Naive thymus-derived CD8-positive, alpha-beta T cell (primary cell): Measurements from ENCODE around the gene ATP9A. TPM values are rescaled to one million over a fixed set of nuclear protein-coding genes. Genes with fewer than 3 reads are reported as not detected.
A peak's percentile ranks its signal among the peaks of the same experiment; 100 is the strongest.

ENCODE experiments used
- ATAC-seq, 2 donors: fragments of 150-1000 bp; cut with Tn5 transposase in 1 of 2; sonication (Bioruptor Pico), chemical (Tn5 transposase) in 1 of 2; 1 replicate in 1 of 2; 2 replicates in 1 of 2; pipeline ENCODE4 v1.10.0; 2021; ENCODE audit warnings: mild to moderate bottlenecking in 2 of 2, moderate library complexity in 2 of 2
- POLR2A ChIA-PET: fragments of 350-600 bp; sonication (Branson Sonifier 250); formaldehyde crosslinking; loops from one replicate; lab custom pipeline; 2021; ENCODE audit warnings: antibody characterized with exemption; lab: Charles Lee
- DNase-seq, 10 donors: peaks; one replicate each; pipeline versions ENCODE4 v3.0.0 to v3.0.0-alpha.2; 2020 to 2022
- H3K27ac Mint-ChIP-seq, 10 donors: one replicate each; pipeline ENCODE4 v1.8.0; 2020 to 2022; ENCODE audit warnings: mild to moderate bottlenecking in 10 of 10, mixed read lengths in 10 of 10, moderate library complexity in 4 of 10, inconsistent platforms in 1 of 10
- H3K27me3 Mint-ChIP-seq, 5 donors: one replicate each; pipeline ENCODE4 v1.8.0; 2021 to 2022; ENCODE audit warnings: mixed read lengths in 5 of 5
- H3K36me3 Mint-ChIP-seq, 3 donors: one replicate each; pipeline ENCODE4 v1.8.0; 2020 to 2022; ENCODE audit warnings: mixed read lengths in 3 of 3, mild to moderate bottlenecking in 2 of 3, inconsistent platforms in 1 of 3
- H3K4me1 Mint-ChIP-seq, 4 donors: one replicate each; pipeline ENCODE4 v1.8.0; 2021 to 2022; ENCODE audit warnings: mixed read lengths in 4 of 4
- H3K4me3 Mint-ChIP-seq, 10 donors: one replicate each; pipeline ENCODE4 v1.8.0; 2020 to 2022; ENCODE audit warnings: mild to moderate bottlenecking in 10 of 10, mixed read lengths in 10 of 10, moderate library complexity in 6 of 10, inconsistent platforms in 1 of 10
- H3K9me3 Mint-ChIP-seq, 9 donors: one replicate each; pipeline ENCODE4 v1.8.0; 2020 to 2022; ENCODE audit warnings: mixed read lengths in 9 of 9, mild to moderate bottlenecking in 3 of 9, inconsistent platforms in 1 of 9, moderate library complexity in 1 of 9
- polyA plus RNA-seq, 3 donors: library from polyadenylated mRNA; unstranded; fragments of 300-500 nt; fragmentation: Illumina TruSeq; gene quantifications; one replicate each; pipeline ENCODE4 v1.2.3, GENCODE V29; 2021
- total RNA-seq, 8 experiments: library from RNA in 2 of 8; stranded (reverse) in 2 of 8; gene quantifications; one replicate each; pipeline ENCODE4 v1.2.3 and lab custom pipeline; 2021 to 2026

The ATP9A gene
- total and polyA plus RNA-seq, 5 experiments from 2014 or later, result 0.08 to 0.19 TPM; not detected in 3

DNA sequence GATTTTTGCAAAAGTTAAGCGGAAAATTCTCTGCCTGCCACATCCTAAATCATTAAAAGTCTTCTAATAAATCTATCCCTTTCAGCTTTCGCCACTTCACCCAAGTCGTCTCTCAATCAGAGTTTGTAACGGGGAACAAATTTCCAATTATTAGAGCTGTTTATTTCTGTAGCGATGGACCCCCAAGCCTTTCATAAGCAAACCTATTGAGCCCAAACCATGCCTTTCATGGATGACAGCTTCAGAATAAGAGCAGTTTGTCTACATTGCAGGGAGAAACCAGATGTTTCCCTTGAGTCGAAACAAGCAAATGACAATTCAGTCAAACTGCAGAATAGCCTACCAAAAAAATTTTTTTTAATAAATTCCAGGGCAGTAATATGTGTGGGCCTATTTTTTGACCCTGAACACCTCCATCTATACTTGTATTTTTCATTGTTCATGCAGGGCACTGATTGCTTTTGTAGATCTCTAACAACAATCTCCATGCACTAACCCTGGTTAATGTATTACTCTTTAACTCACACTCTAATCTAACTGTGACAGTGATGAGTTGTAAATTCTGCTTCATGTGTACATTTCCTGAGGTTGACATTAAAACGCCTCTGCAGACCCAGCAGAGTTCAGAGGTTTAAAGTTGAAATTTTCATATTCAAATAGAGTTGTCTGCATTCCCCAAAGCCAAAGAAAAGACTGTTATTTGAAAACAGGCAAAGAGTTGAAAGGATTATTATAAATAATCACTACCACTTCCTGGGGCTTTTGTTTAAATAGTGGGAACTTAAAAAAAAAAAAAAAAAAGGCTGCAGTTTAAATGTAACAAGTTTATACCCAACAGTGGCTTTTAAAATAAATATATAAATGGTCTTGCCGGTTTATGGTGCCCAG is 64.5 kb downstream of the ATP9A start:
- DNase-seq (no peak), ATAC-seq (no peak)
- no peaks in the 10 kb centered on the region for H3K36me3 Mint-ChIP-seq
- H3K4me3 Mint-ChIP-seq, result no peak overlapping the region
- H3K27me3 Mint-ChIP-seq, result peaks cover under 1 to 9% (median 3%) of the 10 kb centered on the region in 5 donors
- H3K27ac Mint-ChIP-seq, result no peak overlapping the region
- POLR2A ChIA-PET, result no interaction called here
- H3K4me1 Mint-ChIP-seq, result no peaks in the 10 kb centered on the region
- H3K9me3 Mint-ChIP-seq, result no peaks in the 10 kb centered on the region

- Mint-ChIP-seq H3K9me3 (no peaks in the 10 kb centered on the region), H3K36me3 (no peaks in the 10 kb centered on the region), H3K4me1 (peaks cover 0 to under 1% (median 0%) of the 10 kb centered on the region in 4 donors), H3K27me3 (peaks cover 2 to 8% (median 5%) of the 10 kb centered on the region in 5 donors), H3K27ac (peak overlapping the region in 1 of 10 donors; percentile 18), H3K4me3 (no peak overlapping the region)
- POLR2A ChIA-PET, result no interaction called here
- DNase-seq, result no peak
- ATAC-seq, result no peak
Observed at GRCh38 chr20:51702556-51702955, 65.6 kb downstream of the ATP9A start.

GRCh38 chr20:51700809-51701285 is 67.3 kb downstream of the ATP9A start:
- no peak overlapping the region for H3K4me3 Mint-ChIP-seq
- H3K27ac Mint-ChIP-seq, result no peak overlapping the region
- ATAC-seq, result no peak
- H3K9me3 Mint-ChIP-seq, result no peaks in the 10 kb centered on the region
- H3K4me1 Mint-ChIP-seq, result peaks cover 3 to 11% (median 10%) of the 10 kb centered on the region in 4 donors
- no peaks in the 10 kb centered on the region for H3K36me3 Mint-ChIP-seq
- POLR2A ChIA-PET, result no interaction called here
- no peak for DNase-seq
- H3K27me3 Mint-ChIP-seq, result peaks cover 1 to 5% (median 2%) of the 10 kb centered on the region in 5 donors

DNA sequence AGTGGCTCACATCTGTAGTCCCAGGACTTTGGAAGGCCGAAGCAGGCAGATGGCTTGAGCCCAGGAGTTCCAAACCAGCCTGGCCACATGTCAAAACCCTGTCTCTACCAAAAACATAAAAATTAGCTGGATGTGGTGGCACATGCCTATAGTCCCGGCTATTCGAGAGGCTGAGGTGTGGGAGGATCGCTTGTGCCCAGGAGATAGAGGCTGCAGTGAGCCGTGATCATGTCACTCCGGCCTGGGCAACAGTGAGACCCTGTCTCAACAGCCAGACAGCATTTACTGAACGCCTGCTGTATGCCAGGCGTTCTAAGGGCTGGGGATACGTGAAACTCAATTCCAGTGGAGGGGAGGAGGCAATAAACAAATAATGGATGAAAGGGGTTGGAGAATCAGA is 69.9 kb downstream of the ATP9A start:
- ATAC-seq (no peak), DNase-seq (no peak)
- Mint-ChIP-seq H3K27me3 (peaks cover 5 to 13% (median 7%) of the 10 kb centered on the region in 5 donors), H3K36me3 (no peaks in the 10 kb centered on the region), H3K4me3 (no peak overlapping the region), H3K9me3 (no peaks in the 10 kb centered on the region), H3K4me1 (peaks cover 5 to 17% (median 16%) of the 10 kb centered on the region in 4 donors), H3K27ac (no peak overlapping the region)
- POLR2A ChIA-PET, result no interaction called here

- Mint-ChIP-seq H3K9me3 (no peaks in the 10 kb centered on the region), H3K27me3 (peaks cover 6 to 20% (median 13%) of the 10 kb centered on the region in 5 donors), H3K4me1 (peaks cover 5 to 17% (median 16%) of the 10 kb centered on the region in 4 donors), H3K36me3 (no peaks in the 10 kb centered on the region), H3K27ac (no peak overlapping the region), H3K4me3 (no peak overlapping the region)
- no peak for ATAC-seq
- POLR2A ChIA-PET, result no interaction called here
- DNase-seq, result no peak
Observed at GRCh38 chr20:51697096-51697826, 70.9 kb downstream of the ATP9A start.

DNA sequence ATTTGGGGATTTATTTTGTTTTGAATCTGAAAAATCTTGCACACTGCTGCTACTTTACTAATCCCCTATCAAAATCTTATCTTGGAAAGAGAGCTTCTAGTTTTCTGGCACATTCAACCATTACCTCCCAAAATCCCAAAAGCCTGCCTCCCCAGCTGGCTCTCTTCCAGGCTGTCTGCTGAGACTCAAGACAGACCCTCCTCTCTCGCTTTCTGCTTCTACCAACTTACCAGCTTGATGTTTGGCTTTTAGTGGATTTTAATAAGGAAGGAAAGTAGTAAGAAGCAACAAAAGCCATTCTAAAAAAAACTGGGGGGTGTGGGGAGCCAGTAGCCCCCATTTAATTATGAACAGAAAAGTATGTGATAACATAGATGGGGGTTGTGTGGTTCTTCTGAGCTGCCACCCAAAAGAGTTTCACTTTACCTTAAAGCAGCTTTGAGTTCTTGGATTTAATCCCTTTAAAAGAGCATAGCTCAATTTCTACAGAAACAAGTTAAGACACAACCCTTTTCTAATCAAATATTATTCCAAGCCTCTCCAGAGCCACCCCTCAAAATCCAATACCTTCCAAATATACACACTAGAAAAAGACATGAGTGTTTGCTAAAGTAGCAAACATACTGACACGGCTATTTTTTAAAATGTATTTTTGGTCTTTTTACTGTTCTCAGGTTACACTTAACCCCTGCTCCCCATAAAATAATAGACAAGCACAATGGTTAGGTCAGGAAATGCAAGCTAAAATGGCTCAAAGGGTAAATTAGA is 71.7 kb downstream of the ATP9A start:
- DNase-seq (no peak), ATAC-seq (no peak)
- H3K36me3 Mint-ChIP-seq, result no peaks in the 10 kb centered on the region
- H3K27ac Mint-ChIP-seq, result peak overlapping the region in 2 of 10 donors; percentile 49 to 76
- H3K27me3 Mint-ChIP-seq, result peaks cover 7 to 24% (median 18%) of the 10 kb centered on the region in 5 donors
- H3K9me3 Mint-ChIP-seq, result no peaks in the 10 kb centered on the region
- peaks cover 5 to 17% (median 16%) of the 10 kb centered on the region in 4 donors for H3K4me1 Mint-ChIP-seq
- POLR2A ChIA-PET, result no interaction called here
- H3K4me3 Mint-ChIP-seq, result peak overlapping the region in 5 of 10 donors; percentile 0 to 46 (median 18)

DNA sequence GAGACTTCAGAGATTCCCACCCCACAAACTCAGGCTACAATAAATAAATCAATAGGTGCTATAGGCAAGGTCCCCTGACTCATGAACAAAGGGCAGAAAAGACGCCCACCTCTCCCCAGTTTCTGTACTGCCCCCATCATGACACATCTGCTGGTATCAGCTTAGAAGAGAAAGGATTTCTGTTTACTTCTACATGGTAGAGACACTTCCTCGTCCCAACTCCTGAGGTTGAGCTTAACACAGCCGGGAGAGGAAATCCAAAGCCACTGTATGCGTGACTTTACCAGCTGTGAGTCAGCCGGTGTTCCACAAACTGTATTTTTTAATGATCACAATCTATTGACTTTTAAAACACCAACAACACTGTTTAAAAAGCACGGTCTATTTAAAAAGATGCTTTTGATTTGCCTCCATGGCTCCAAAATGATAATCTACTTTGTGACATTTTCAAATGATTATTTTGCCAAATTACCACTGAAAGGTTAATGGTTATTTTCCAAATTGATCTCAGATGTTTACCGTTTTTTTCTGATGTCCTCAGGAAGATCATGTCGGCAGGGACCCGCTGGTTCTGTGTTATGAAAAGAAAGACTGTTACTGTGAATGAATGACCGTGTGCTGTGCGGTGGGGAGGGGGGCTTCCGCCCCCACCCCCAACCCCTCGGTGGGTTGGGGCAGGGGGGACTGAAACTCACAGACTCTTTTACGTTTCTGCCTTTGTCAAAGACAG is 72.5 kb downstream of the ATP9A start:
- H3K27me3 Mint-ChIP-seq, result peaks cover 9 to 24% (median 20%) of the 10 kb centered on the region in 5 donors
- POLR2A ChIA-PET, result no interaction called here
- peak overlapping the region in 5 of 10 donors; percentile 7 to 46 (median 18) for H3K4me3 Mint-ChIP-seq
- DNase-seq (no peak), ATAC-seq (no peak)
- H3K4me1 Mint-ChIP-seq, result peaks cover 5 to 17% (median 16%) of the 10 kb centered on the region in 4 donors
- no peaks in the 10 kb centered on the region for H3K36me3 Mint-ChIP-seq
- peak overlapping the region in 1 of 10 donors; percentile 64 for H3K27ac Mint-ChIP-seq
- no peaks in the 10 kb centered on the region for H3K9me3 Mint-ChIP-seq

GRCh38 chr20:51692806-51693400 is 75.3 kb downstream of the ATP9A start:
- H3K9me3 Mint-ChIP-seq, result no peaks in the 10 kb centered on the region
- H3K27ac Mint-ChIP-seq, result no peak overlapping the region
- DNase-seq, result no peak
- no peak overlapping the region for H3K4me3 Mint-ChIP-seq
- POLR2A ChIA-PET, result no interaction called here
- peaks cover 9 to 24% (median 16%) of the 10 kb centered on the region in 5 donors for H3K27me3 Mint-ChIP-seq
- H3K36me3 Mint-ChIP-seq, result no peaks in the 10 kb centered on the region
- peaks cover 5 to 17% (median 16%) of the 10 kb centered on the region in 4 donors for H3K4me1 Mint-ChIP-seq
- no peak for ATAC-seq

DNA sequence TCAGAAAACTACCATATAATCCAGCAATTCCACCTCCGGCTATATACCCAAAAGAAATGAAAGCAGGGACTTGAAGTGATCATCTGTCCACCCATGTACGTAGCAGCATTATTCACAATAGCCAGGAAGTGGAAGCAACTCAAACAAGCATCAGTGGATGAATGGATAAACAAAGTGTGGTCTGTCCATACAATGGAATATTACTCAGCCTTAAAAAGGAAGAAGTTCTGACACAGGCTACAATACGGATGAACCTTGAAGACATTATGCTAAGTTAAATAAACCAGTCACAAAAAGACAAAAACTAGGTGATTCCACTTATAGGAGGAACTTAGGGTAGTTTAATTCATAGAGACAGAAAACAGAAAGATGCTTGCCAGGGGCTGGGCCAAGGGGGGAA is 76.5 kb downstream of the ATP9A start:
- Mint-ChIP-seq H3K4me3 (no peak overlapping the region), H3K9me3 (no peaks in the 10 kb centered on the region), H3K36me3 (no peaks in the 10 kb centered on the region), H3K27me3 (peaks cover 8 to 24% (median 15%) of the 10 kb centered on the region in 5 donors), H3K27ac (no peak overlapping the region), H3K4me1 (peaks cover 6 to 14% (median 14%) of the 10 kb centered on the region in 4 donors)
- DNase-seq, result no peak
- no peak for ATAC-seq
- POLR2A ChIA-PET, result no interaction called here

GRCh38 chr20:51688600-51689244 is 79.5 kb downstream of the ATP9A start:
- ATAC-seq (no peak), DNase-seq (no peak)
- H3K27ac Mint-ChIP-seq, result no peak overlapping the region
- H3K4me1 Mint-ChIP-seq, result peaks cover 0 to 1% (median 0%) of the 10 kb centered on the region in 4 donors
- no peaks in the 10 kb centered on the region for H3K9me3 Mint-ChIP-seq
- POLR2A ChIA-PET, result no interaction called here
- H3K4me3 Mint-ChIP-seq, result no peak overlapping the region
- H3K36me3 Mint-ChIP-seq, result no peaks in the 10 kb centered on the region
- H3K27me3 Mint-ChIP-seq, result peaks cover 3 to 16% (median 8%) of the 10 kb centered on the region in 5 donors

DNA sequence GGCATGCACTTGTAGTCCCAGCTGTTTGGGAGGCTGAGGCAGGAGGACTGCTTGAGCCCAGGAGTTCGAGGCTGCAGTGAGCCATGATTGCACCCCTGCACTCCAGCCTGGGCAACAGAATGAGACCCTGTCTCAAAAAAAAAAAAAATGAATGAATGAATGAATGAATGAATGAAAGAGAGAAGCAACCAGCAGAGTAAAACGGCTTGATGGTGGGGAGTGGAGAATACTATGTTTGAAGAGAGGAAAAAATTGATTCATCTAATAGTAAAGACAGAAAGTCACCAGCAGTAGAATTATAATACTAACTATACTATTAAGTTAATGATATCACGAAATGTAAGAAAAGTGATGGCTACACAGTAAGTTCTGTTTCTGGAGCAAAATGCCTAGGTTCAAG is 80.6 kb downstream of the ATP9A start:
- Mint-ChIP-seq H3K36me3 (no peaks in the 10 kb centered on the region), H3K9me3 (no peaks in the 10 kb centered on the region), H3K4me1 (peaks cover 0 to 1% (median 0%) of the 10 kb centered on the region in 4 donors), H3K27me3 (peaks cover 3 to 10% (median 6%) of the 10 kb centered on the region in 5 donors), H3K27ac (no peak overlapping the region), H3K4me3 (no peak overlapping the region)
- no peak for DNase-seq
- POLR2A ChIA-PET, result no interaction called here
- no peak for ATAC-seq
